HG02571 (cell line): ENCODE measurements around the gene DISP1.

ENCODE experiments used
- ATAC-seq: cut with Tn5 transposase; IDR thresholded peaks from one replicate; pipeline ENCODE4 v1.9.1; 2021; ENCODE audit warnings: mild to moderate bottlenecking, moderate library complexity; ENCODE audit not compliant: unreplicated experiment

Gene DISP1, protein sequence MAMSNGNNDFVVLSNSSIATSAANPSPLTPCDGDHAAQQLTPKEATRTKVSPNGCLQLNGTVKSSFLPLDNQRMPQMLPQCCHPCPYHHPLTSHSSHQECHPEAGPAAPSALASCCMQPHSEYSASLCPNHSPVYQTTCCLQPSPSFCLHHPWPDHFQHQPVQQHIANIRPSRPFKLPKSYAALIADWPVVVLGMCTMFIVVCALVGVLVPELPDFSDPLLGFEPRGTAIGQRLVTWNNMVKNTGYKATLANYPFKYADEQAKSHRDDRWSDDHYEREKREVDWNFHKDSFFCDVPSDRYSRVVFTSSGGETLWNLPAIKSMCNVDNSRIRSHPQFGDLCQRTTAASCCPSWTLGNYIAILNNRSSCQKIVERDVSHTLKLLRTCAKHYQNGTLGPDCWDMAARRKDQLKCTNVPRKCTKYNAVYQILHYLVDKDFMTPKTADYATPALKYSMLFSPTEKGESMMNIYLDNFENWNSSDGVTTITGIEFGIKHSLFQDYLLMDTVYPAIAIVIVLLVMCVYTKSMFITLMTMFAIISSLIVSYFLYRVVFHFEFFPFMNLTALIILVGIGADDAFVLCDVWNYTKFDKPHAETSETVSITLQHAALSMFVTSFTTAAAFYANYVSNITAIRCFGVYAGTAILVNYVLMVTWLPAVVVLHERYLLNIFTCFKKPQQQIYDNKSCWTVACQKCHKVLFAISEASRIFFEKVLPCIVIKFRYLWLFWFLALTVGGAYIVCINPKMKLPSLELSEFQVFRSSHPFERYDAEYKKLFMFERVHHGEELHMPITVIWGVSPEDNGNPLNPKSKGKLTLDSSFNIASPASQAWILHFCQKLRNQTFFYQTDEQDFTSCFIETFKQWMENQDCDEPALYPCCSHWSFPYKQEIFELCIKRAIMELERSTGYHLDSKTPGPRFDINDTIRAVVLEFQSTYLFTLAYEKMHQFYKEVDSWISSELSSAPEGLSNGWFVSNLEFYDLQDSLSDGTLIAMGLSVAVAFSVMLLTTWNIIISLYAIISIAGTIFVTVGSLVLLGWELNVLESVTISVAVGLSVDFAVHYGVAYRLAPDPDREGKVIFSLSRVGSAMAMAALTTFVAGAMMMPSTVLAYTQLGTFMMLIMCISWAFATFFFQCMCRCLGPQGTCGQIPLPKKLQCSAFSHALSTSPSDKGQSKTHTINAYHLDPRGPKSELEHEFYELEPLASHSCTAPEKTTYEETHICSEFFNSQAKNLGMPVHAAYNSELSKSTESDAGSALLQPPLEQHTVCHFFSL (N-terminal part only)

DNA sequence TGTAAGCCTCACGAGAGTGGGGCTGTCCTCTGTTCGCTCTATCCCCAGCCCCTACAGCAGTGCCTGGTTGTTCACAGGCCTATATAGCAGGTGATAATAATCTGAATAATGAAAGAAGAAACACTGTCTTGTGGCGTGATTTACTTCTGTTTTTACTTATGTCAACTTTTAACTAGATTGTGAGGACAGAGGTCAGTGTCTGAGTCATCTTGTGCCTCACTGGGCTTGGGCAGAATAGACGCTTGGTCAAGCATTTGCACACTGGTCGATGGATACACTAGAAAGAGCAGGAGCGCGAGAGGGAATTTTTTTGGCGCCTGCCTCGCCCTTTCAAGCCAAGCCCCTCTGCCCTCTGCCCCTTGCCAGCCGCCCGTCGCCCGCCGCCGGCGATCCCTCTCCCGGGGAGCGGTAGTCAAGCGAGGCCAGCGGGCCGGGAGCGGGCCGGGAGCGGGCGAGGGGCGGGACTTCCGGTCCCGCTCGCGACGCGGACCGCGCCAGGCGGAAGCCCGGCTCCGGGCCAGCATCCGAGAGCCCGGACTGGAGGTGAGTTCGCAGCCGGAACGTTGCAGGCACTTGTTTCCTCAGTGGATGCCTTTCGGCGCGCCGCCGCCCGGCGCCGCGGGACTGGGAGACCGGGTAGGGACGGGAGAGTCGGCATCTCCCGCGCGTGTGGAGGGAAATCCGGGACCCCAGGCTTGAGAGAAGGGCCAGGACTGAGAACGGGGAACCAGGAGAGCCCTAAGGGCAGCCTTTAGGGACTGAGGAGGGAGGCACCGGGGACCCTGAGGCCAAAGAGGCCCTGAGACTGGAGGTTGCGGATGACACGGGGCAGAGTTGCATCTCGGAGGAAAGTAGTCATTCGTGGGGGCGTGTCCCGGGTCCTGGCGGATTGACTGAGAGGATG lies at the start of gene DISP1:
Gene DISP1 (plus strand): TSS at position 504 of the 904 bp plus-strand sequence. CDS start 127,785 bp downstream, outside the sequence.
- ATAC-seq, result peak; percentile 90

DNA sequence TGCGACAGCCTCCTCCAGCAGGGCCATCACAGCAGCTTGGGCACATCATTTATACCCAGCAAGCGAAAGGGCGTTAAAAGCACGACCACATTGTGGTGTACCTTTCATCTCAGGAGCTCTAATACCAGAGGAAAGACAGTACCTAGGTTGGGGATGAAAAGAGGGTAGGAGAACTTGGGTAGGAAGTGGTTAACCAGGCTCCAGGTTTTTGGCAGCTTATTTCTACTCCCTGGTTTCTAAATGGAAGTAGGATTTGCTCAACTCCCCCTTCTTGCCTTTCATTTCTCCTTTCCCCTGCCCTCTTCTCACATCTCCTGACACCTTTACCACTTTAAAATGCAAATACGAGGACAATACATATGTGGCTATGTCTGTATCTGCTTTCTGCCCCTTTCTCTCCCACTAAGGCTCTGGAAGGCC lies 47.7 kb upstream of the DISP1 start:
- no peak for ATAC-seq

DNA sequence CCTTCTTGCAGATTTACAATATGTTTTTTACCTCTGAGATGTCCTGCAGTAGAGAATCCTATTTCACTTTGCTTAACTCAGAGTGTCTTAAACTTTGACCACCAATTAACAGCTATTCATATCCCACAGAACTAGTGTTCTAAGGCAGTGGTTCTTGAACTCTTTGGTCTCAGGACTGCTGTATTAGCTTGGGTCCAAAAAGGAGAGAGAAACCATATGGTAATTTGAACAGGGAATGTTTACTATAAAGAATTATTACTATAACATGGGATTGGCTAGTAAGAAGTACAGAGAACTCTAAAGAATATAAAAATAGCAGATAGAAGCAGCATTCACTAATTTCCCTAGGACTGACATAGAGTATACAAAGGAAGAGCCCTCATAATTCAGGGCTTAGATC lies 46.2 kb upstream of the DISP1 start:
- ATAC-seq, result no peak

DNA sequence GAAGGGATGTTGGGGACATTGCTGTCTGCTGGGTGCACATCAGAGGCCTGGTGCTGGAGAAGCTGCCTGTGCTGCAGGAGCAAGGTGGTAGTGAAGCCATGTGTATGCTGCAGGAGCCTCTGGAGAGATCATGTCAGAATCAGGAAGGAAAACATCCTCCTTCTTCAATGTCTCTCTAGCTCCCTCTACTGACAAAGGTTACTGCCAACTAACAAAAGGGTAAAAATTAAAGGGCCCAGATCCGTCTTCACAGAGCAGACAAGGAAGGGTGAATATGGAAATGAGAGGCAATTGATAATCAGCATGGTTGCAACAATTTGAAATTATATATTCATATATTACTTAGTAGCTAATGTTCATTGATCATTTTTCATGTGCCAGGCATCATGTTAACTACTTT lies 45.7 kb upstream of the DISP1 start:
- ATAC-seq, result no peak

DNA sequence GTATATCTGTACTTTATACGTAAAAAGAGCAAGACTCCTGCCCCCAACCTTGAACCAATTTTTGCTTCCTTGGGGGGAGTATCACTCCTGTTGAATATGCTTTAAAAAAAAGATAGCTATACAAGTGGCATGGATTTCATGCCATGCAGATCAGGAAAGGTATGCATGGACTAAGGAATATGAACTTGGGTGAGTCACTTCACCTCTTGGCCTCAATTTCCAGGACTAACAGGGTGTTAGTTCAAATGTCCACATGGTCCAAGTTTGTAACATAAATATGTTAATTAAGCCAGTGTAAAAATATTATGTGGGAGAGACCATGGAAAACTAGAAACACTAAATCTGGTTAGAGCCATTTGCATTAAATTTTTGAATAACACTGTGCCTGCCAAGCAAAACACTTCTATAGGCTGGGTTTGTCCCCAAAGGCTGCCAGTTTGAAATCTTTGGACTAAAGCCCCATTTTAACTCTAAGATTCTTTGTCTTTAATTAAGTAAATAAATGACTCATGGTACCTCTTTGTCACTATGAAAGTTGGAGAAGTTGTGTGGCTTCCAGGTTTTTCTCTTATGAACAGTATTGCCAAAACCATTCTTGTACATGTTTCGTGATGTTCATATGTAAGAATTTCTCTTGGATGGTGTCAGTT lies 44.7 kb upstream of the DISP1 start:
- ATAC-seq, result no peak

DNA sequence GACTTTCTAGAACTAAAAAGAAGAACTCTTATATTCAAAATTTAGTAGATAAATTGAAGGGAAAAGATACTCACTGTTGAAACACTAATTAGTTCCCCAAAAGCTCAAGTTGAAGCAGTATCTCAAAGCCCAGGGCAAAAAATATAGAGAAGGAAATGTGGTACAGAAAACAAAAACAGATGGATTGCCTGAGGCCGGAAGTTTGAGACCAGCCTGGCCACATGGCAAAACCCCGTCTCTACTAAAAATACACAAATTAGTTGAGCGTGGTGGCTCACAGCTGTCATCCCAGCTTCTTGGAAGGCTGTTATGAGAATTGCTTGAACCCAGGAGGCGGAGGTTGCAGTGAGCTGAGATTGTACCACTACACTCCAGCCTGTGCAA lies 41.9 kb upstream of the DISP1 start:
- peak; percentile 90 for ATAC-seq

DNA sequence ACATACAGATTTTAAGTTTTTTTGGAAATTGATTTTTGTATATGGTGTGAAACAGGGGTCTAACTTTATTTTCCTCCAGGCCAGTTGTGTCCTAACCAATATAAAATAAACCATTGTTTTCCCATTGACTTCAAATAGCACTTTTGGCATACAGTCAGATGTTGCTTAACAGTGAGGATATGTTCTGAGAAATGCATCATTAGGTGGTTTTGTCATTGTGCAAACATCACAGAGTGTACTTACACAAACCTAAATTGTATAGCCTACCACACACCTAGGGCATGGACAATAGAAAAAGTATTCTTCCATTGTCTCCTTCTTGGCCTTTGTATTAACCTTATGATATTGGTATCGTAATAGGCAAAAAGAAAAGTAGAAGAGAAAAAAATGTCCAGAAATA lies 37.4 kb upstream of the DISP1 start:
- ATAC-seq, result no peak

DNA sequence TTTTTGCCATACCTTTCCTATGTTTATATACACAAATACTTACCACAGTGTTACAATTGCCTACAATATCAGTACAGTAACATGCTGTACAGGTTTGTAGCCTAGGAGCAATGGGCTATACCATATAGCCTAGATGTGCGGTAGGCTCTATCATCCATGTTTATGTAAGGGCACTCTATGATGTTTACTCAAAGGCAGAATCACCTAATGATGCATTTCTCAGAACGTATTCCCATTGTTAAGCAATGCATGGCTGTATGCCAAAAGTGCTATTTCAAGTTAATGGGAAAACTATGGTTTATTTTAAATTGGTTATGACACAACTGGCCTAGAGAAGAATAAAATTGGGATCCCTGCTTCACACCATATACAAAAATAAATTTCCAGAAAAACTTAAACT lies 36.9 kb upstream of the DISP1 start:
- ATAC-seq, result no peak

DNA sequence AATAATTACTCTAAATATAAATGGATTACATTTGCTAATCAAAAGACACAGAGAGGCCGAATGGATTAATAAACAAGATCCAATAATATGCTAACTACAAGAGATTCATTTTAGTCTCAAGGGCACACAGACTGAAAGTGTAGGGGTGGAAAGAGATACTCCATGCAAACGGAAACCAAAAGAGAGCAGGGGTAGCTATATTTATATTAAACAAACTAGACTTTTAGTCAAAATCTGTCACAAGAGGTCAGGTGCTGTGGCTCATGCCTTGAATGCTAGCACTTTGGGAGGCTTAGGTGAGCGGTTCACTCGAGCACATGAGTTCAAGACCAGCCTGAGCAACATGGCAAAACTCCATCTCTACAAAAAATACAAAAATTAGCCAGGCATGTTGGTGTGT lies 33.6 kb upstream of the DISP1 start:
- ATAC-seq, result no peak

DNA sequence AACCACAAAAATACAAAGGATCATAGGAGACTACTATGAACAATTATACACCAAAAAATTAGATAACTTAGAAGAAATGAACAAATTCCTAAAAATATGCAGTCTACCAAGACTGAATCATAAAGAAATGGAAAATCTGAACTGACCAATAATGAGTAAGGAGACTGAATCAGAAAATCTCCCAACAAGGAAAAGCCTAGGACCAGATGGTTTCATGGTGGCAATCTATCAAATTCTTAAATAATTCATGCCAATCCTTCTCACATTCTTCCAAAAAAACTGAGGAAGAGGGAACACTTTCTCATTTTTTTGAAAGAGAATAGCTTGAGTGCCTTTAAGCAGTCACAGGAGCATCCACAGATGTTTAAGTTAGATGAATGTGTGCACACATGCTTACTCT lies 31.8 kb upstream of the DISP1 start:
- no peak for ATAC-seq

DNA sequence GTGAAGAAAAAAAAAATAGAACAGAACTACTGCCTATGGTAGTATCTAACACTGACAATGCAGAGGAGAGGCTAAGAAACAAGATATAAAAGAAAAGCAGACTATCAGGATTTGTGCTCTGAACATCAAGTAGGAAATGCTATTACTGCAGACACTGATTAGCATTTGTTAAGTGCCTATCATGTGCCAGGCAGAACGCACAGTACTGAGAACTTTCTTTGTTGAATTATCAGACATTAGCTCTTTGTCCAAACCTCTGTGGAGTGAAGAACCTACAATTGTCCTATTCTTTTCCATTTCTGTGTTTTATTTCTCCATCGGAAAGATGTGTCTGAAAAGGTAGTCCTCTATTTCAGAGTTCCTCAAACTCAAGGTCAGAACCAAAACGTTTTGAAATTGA lies 30.5 kb upstream of the DISP1 start:
- ATAC-seq, result no peak

DNA sequence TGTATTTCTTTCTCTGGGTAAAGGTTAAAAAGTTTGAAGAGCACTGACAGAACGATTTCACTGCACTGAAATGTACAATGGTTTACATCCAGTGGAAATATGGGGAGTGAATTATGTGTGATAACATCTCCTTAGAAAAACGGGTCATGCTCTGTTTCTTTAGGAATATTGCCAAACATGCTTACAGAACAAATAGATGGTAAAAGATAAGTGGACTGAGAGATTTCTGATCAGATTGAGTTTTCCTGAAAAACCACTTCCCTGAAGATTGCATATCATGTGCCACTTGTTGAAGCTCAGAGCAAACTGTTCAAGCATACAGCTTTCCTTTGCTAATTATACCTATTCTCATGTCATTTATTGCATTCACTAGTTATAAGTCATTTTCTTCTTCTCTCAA lies 29.9 kb upstream of the DISP1 start:
- ATAC-seq, result no peak

DNA sequence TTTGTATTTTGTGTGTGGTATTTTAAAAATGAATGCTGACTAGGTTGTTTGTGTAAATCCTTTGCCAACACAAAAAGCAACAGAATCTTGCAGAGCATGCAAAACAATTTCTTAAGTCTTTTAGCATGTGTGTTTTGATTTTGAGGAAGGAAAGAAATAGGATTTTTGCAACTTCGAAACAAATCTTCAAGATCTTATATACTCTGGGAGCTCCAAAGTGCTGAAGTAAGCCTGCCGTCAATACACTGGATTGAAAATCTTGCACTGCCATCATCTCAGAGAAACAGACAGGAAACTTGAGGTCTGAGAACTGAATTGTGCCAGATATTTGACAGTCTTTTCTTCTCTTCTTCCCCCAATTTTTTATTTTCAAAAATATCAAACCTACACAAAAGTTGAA lies 29.3 kb upstream of the DISP1 start:
- ATAC-seq, result no peak

DNA sequence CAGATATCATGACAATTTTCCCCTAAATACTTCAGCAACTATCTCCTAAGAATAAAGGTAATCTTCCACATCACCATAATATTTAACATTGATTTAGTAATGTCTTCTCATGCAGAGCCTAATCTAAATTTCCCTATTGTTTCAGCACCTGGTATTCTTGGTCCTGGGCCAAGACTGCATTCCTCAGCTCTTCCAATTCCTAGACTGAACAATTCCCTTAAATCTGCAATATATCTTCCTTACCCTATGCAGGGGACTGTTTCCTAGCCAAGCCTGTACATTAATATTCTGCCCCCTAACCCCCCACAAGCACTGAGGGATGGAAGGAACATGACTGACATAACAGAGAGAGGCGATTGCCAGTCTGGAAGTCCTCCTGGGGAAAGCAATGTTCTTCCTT lies 28.7 kb upstream of the DISP1 start:
- ATAC-seq, result no peak

DNA sequence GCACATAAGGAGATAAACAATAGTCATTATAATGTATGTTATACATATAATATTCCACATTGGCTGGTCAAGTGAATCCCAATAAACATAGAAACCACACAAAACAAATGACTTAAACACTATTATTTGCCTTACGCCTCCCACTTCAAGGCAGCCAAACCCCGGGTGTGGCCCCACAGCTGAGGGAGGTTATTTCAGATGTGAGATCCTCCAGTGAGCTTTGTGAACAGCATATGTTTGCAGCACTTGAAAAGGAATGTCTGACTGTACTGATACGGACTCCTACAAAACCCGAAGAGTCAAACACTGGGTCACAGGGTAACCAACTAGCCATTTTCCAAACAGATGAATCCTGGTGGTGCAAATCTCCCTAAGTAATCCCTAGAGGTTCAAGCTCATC lies 27.1 kb upstream of the DISP1 start:
- ATAC-seq, result no peak

DNA sequence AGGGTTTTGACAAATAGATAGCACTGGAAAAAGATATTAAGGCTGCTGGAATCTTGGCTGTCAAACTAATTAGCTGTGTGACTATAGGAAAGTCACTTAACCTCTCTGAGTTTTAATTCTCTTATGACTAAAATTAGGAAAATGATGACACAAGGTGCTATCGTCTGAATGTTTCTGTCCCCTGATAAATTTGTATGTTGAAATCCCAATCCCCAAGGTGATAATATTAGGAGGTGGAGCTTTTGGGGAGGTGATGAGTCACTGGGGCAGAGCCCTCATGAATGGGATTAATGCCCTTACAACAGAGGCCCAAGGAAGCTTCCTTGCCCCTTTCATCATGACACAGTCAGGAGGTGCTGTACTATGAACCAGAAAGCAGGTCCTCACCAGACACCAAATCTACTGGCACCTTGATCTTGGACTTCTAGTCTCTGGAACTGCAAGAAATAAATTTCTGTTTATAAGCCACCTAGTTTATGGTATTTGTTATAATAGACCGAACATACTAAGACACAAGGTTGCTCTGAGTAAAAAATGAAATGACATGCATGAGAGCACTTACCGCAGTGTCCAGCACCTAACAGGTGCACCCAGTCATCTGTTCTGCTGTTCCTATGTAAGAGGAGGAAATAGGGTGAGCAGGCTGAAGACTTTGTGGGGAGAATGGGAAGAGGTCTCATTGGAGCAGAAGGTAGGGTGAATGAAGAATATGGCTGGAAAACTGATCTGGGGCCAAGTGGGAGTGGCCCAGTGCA lies 26.3 kb upstream of the DISP1 start:
- no peak for ATAC-seq

DNA sequence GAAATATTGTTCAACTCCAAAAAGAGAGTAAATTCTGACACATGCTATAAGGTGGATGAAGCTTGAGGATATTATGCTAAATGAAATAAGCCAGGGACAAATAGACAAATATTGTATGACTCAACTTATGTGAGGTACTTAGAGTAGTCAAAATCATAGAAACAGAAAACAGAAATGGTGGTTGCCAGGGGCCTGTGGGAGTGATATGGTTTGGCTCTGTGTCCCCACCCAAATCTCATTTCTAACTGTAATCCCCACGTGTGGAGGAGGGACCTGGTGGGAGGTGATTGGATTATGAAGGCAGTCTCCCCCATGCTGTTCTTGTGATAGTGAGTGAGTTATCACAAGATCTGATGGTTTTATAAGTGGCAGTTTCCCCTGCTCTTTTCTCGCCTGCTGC lies 24.7 kb upstream of the DISP1 start:
- ATAC-seq, result no peak

DNA sequence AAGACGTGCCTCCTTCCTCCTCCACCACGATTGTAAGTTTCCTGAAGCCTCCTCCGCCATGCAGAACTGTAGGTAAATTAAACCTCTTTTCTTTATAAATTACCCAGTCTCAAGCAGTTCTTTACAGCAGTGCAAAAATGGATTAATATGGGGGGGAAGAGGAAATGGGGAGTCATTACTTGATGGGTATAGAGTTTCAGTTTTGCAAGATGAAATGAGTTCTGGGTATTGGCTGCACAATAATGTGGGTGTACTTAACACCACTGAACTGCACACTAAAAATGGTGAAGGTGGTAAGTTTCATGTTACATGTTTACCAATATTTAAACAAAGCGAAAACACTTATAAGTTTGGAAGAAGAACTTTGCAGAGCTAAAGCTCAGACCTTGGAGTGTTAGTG lies 24.3 kb upstream of the DISP1 start:
- ATAC-seq, result no peak
